Skeletal muscle satellite cell (primary cell): ENCODE data around the gene CAVIN4. TPM values are rescaled to one million over a fixed set of nuclear protein-coding genes. Genes with fewer than 3 reads are reported as not detected.

Experiments used
- H3K27me3 ChIP-seq: 2 replicates; pipeline ENCODE4 v1.7.0; 2013; ENCODE audit warnings: low read length; ENCODE audit not compliant: control insufficient read depth, insufficient read depth
- H3K36me3 ChIP-seq: 2 replicates; pipeline ENCODE4 v1.7.0; 2013; ENCODE audit warnings: mild to moderate bottlenecking, control low read depth, low read length; ENCODE audit not compliant: insufficient read depth
- H3K4me1 ChIP-seq: 2 replicates; pipeline ENCODE4 v1.7.0; 2013; ENCODE audit warnings: low read length; ENCODE audit not compliant: control insufficient read depth, insufficient read depth
- H3K4me2 ChIP-seq: 2 replicates; pipeline ENCODE4 v1.7.0; 2013; ENCODE audit warnings: mild to moderate bottlenecking, low read length
- H3K4me3 ChIP-seq: 2 replicates; pipeline ENCODE4 v1.7.0; 2013; ENCODE audit warnings: low read length
- H3K9ac ChIP-seq: 2 replicates; pipeline ENCODE4 v1.7.0; 2013; ENCODE audit warnings: mild to moderate bottlenecking, low read depth, low read length, moderate library complexity
- H3K9me3 ChIP-seq: replicated peaks from 2 replicates; pipeline ENCODE4 v1.7.0; 2013; ENCODE audit warnings: mild to moderate bottlenecking, control low read depth, low read length
- total RNA-seq: library from RNA; depleted of rRNA; stranded (reverse); fragments of >200 nt; gene quantifications from 2 replicates; pipeline ENCODE4 v1.2.3, GENCODE V29; 2012; rRNA removed

CAVIN4 gene
- 0.76 and 11.6 TPM in 2 replicates for total RNA-seq

- Histone ChIP-seq H3K4me1 (peaks cover 74% of the 10 kb centered on the region), H3K36me3 (no peaks in the 10 kb centered on the region), H3K27me3 (no peaks in the 10 kb centered on the region), H3K4me3 (peak within 1 kb of the TSS; percentile 59), H3K4me2 (peak within 1 kb of the TSS; percentile 37), H3K9ac (peak within 1 kb of the TSS; percentile 46), H3K9me3 (no peaks in the 10 kb centered on the region)
These were observed at the start of gene CAVIN4 for GRCh38 chr9:100577776-100578448. Gene CAVIN4, plus strand, starts transcription at chr9:100578079. Its CDS starts 65 bp downstream, at chr9:100578144.

GRCh38 chr9:100534401-100534800 is 43.5 kb upstream of the CAVIN4 start:
- Histone ChIP-seq H3K9ac (no peak overlapping the region), H3K4me2 (no peak overlapping the region), H3K4me3 (no peak overlapping the region), H3K9me3 (no peaks in the 10 kb centered on the region), H3K36me3 (no peaks in the 10 kb centered on the region), H3K27me3 (no peaks in the 10 kb centered on the region), H3K4me1 (no peaks in the 10 kb centered on the region)

- no peak overlapping the region for H3K4me2 ChIP-seq
- H3K4me3 ChIP-seq = no peak overlapping the region
- no peaks in the 10 kb centered on the region for H3K36me3 ChIP-seq
- H3K27me3 ChIP-seq = no peaks in the 10 kb centered on the region
- no peaks in the 10 kb centered on the region for H3K4me1 ChIP-seq
- H3K9me3 ChIP-seq = no peaks in the 10 kb centered on the region
- no peak overlapping the region for H3K9ac ChIP-seq
These were observed 37.6 kb upstream of the CAVIN4 start for GRCh38 chr9:100540327-100540726.

GRCh38 chr9:100549048-100549447 is 28.8 kb upstream of the CAVIN4 start:
- no peak overlapping the region for H3K9ac ChIP-seq
- H3K4me1 ChIP-seq = no peaks in the 10 kb centered on the region
- no peak overlapping the region for H3K4me2 ChIP-seq
- no peaks in the 10 kb centered on the region for H3K36me3 ChIP-seq
- no peak overlapping the region for H3K4me3 ChIP-seq
- H3K27me3 ChIP-seq = no peaks in the 10 kb centered on the region
- no peaks in the 10 kb centered on the region for H3K9me3 ChIP-seq

GRCh38 chr9:100554935-100555401 is 22.9 kb upstream of the CAVIN4 start:
- H3K9me3 ChIP-seq = no peaks in the 10 kb centered on the region
- H3K36me3 ChIP-seq = no peaks in the 10 kb centered on the region
- no peak overlapping the region for H3K9ac ChIP-seq
- no peak overlapping the region for H3K4me3 ChIP-seq
- H3K27me3 ChIP-seq = no peaks in the 10 kb centered on the region
- H3K4me1 ChIP-seq = no peaks in the 10 kb centered on the region
- H3K4me2 ChIP-seq = no peak overlapping the region

GRCh38 chr9:100555471-100555870 is 22.4 kb upstream of the CAVIN4 start:
- H3K4me3 ChIP-seq = no peak overlapping the region
- no peaks in the 10 kb centered on the region for H3K36me3 ChIP-seq
- no peak overlapping the region for H3K9ac ChIP-seq
- no peaks in the 10 kb centered on the region for H3K27me3 ChIP-seq
- H3K4me1 ChIP-seq = no peaks in the 10 kb centered on the region
- no peak overlapping the region for H3K4me2 ChIP-seq
- no peaks in the 10 kb centered on the region for H3K9me3 ChIP-seq

- H3K9ac ChIP-seq = no peak overlapping the region
- H3K9me3 ChIP-seq = no peaks in the 10 kb centered on the region
- H3K4me3 ChIP-seq = no peak overlapping the region
- H3K27me3 ChIP-seq = no peaks in the 10 kb centered on the region
- no peak overlapping the region for H3K4me2 ChIP-seq
- H3K4me1 ChIP-seq = no peaks in the 10 kb centered on the region
- no peaks in the 10 kb centered on the region for H3K36me3 ChIP-seq
These were observed 20.8 kb upstream of the CAVIN4 start for GRCh38 chr9:100557053-100557452.

- no peak overlapping the region for H3K4me3 ChIP-seq
- no peaks in the 10 kb centered on the region for H3K27me3 ChIP-seq
- no peak overlapping the region for H3K9ac ChIP-seq
- no peaks in the 10 kb centered on the region for H3K4me1 ChIP-seq
- H3K9me3 ChIP-seq = no peaks in the 10 kb centered on the region
- no peaks in the 10 kb centered on the region for H3K36me3 ChIP-seq
- H3K4me2 ChIP-seq = no peak overlapping the region
These were observed 16.6 kb upstream of the CAVIN4 start for GRCh38 chr9:100561256-100561655.

GRCh38 chr9:100567856-100568255 is 10.0 kb upstream of the CAVIN4 start:
- H3K4me1 ChIP-seq = no peaks in the 10 kb centered on the region
- H3K27me3 ChIP-seq = no peaks in the 10 kb centered on the region
- H3K9me3 ChIP-seq = no peaks in the 10 kb centered on the region
- H3K4me2 ChIP-seq = no peak overlapping the region
- no peak overlapping the region for H3K9ac ChIP-seq
- H3K4me3 ChIP-seq = no peak overlapping the region
- no peaks in the 10 kb centered on the region for H3K36me3 ChIP-seq

GRCh38 chr9:100573655-100574260 is 4.1 kb upstream of the CAVIN4 start:
- H3K4me3 ChIP-seq = no peak overlapping the region
- H3K4me2 ChIP-seq = no peak overlapping the region
- no peaks in the 10 kb centered on the region for H3K27me3 ChIP-seq
- H3K36me3 ChIP-seq = no peaks in the 10 kb centered on the region
- no peak overlapping the region for H3K9ac ChIP-seq
- H3K9me3 ChIP-seq = no peaks in the 10 kb centered on the region
- H3K4me1 ChIP-seq = peaks cover 48% of the 10 kb centered on the region

GRCh38 chr9:100575006-100575405 is 2.9 kb upstream of the CAVIN4 start:
- Histone ChIP-seq H3K27me3 (no peaks in the 10 kb centered on the region), H3K9ac (peak overlapping the region; percentile 26), H3K9me3 (no peaks in the 10 kb centered on the region), H3K4me1 (peaks cover 58% of the 10 kb centered on the region), H3K4me2 (peak overlapping the region; percentile 39), H3K36me3 (no peaks in the 10 kb centered on the region), H3K4me3 (peak overlapping the region; percentile 21)
